ENCODE results near the gene PADI2.

The PADI2 gene

GRCh38 chr1:17080085-17080759, 39.0 kb downstream of the PADI2 start:
- DNase-seq: no peak

GRCh38 chr1:17078991-17079868, 40.0 kb downstream of the PADI2 start:
- DNase-seq: no peak

GRCh38 chr1:17075470-17076255, 43.6 kb downstream of the PADI2 start:
- DNase-seq: peak; percentile 61

GRCh38 chr1:17071794-17072193, 47.5 kb downstream of the PADI2 start:
- no peak for DNase-seq

GRCh38 chr1:17070163-17070525, 49.1 kb downstream of the PADI2 start:
- no peak for DNase-seq

DNA sequence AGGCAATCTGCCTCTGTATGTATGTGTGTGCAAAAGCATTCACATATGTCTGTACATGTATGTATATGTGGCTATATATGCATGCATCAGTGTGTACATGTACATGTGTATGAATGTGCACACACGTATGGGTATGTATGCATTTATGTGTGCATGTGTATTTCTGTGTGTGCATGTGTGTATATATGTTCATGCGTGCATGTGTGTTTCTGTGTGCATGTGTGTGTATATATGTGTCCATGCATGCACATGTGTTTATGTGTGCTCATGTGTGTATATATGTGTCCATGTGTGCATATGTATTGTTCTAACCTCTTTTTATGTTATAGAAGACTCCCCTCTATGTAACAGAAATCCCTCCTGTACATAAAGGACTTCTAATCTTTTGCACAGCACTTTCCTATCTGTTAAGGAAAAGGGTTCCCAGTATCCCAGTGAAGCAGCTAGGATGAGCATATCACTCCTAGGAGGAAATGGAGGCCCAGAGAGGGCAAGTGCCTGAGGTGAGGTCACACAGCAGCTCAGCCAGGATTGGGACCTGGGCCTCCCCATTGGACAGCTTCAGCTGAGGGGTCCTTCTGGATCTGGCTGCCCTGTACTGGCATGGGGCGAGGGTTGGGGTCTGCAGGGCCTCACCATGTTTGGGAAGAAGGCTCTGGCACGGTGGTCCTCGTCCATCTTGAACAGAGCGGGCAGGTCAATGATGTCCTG, 49.6 kb downstream of the PADI2 start:
- DNase-seq: no peak

GRCh38 chr1:17068789-17069188, 50.5 kb downstream of the PADI2 start:
- DNase-seq: no peak

GRCh38 chr1:17067465-17068240, 51.6 kb downstream of the PADI2 start:
- DNase-seq: no peak

- no peak for DNase-seq
Observed at GRCh38 chr1:17067069-17067426, 52.2 kb downstream of the PADI2 start.

DNA sequence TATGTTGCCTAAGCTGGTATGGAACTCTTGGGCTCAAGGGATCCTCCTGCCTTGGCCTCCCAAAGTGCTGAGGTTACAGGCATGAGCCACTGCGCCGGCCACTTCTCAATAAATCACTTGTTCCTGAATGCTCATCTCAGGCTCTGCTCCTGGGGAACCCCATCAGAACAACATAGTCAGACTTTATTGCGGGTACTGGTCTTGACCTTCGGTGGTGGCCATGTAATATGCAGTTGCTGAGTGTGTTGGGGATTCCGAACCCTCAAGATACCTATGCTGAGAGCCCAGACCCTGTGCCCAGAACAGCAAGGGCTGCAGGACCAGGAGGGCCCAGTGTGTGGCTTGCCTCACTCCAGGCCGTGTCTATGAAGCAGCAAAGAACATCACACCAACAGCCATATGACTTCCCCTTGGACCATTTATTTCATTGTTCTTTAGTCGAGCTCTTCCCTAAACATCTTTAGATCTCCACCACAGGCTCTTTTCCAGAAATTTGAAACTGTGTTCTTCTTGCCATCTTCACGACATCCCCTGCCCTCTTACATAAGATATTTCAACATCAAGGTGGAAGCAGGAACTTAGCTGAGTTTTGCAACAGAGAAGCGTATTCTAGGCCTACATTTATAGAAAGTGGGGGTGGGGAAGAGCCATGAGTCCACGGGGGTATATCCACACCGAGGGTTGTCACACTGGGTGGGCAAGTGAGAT, 52.7 kb downstream of the PADI2 start:
- no peak for DNase-seq

DNA sequence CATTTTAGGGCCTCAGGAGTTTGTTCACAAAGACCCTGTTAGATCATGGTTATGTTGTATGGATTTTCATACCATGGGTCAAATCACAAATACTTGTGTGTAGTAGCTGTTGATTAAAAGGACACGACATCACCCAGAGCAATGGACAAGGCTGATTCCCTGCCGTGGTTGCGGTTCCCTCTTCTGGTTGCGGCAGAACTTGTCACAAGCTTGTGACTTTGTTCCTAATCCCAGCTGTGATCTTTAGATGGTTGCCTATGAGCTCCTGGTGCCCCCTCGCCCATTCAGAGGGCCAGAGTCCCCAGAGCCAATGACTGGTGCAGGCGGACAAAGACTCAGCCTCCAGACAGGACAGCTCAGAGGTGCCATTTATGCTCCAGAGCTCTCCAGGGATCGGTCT, 53.6 kb downstream of the PADI2 start:
- DNase-seq: no peak

GRCh38 chr1:17062751-17063150, 56.5 kb downstream of the PADI2 start:
- DNase-seq: peak; percentile 13

DNA sequence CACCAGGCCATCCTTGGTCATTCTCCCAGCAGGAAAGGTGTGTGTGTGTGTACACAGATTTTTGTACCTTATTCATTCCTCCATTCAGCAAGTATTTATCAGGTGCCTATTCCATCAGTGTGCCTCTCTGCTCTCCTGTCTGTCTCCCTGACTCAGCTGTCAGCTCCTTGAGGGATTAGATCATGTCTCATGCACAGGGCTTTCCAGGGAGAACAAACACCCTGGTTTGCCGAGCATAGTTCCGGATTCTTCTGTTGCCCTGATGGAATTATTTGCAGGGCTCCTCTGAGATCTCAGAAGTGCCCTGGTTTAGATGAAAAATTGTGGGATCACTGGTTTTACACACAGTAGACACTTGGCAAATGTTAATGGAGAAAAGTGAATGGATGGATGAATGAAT, 57.4 kb downstream of the PADI2 start:
- DNase-seq: no peak

DNA sequence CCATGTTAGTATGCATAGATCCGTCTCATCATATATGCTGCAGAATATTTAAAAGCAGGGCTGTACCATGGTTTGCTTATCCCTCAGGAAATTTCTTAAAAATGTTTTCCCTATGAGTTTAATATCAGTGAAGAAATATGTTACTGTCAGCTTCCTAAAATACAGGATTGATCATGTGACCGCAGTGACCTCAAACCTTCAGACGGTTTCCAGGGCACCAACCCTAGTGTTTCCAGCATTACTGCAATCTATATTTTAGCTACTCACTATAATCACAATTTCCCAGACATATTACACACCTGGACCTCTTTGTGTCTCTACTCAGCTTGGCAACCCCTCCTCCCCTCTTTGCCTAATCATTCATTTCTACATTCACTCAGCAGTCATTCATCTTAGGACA, 57.8 kb downstream of the PADI2 start:
- no peak for DNase-seq

GRCh38 chr1:17060306-17060749, 58.9 kb downstream of the PADI2 start:
- no peak for DNase-seq

GRCh38 chr1:17059391-17060305, 59.6 kb downstream of the PADI2 start:
- peak; percentile 56 for DNase-seq

- DNase-seq: no peak
Observed at GRCh38 chr1:17056551-17056950, 62.7 kb downstream of the PADI2 start.

- no peak for DNase-seq
Observed at GRCh38 chr1:17055801-17056200, 63.5 kb downstream of the PADI2 start.

DNA sequence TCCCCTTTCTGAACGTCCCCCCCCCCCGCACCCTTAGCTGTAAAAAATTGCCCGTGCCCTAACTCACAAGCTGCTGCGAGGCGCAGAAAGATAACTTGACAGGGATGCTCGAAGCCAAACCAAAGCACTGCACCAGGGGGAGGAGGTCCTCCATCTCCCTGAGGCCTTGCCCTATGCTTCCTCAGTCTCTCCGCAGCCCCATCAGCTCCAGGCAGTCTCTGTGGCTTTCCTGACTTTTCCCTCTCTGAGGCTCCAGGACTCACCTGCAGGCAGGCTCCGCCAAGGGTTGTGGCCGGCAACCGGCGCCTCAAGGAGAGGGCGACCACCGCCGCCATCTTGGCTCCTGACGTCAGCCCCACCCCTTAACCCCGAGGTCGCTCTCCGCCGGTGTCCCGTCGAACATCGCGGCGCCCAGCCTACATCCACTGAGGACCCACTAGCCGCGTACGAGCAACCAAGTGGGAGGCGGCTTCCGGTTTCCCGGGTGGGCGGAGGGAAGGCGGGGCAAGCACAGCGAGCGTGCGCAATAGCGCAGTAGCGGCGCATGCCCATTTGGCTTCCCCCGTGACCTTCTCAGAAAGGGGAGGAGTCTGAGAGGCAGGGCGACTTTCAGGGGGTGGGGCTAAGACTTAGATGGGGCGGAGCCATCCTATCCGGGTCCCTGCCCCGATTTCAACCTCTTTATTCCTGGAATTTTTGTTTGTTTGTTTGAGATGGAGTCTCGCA, 65.4 kb downstream of the PADI2 start, which contains the start of gene SDHB:
TSS of gene SDHB (minus strand) at position 348 of the 726 bp plus-strand sequence. CDS start at position 335, 13 bp downstream.
- DNase-seq: peak; percentile 100
